OCI-LY7 (cell line): ENCODE measurements around the gene COPZ2.

Experiments
- EZH2phosphoT487 ChIP-seq: fragments of 200-600 bp; sonication (generic); IDR thresholded peaks from 2 replicates; pipeline ENCODE4 v1.6.1; 2018; ENCODE audit warnings: low read depth, borderline replicate concordance, mild to moderate bottlenecking, mixed run types, antibody characterized with exemption, low read length, moderate library complexity, mixed read lengths
- TF ChIP-seq, protein P1 (sequence below): fragments of 200-600 bp; sonication (generic); conservative IDR thresholded peaks from 2 replicates; pipeline ENCODE4 v1.5.1; 2014; ENCODE audit warnings: mild to moderate bottlenecking, antibody characterized with exemption, low read length, moderate library complexity, mixed read lengths

GRCh38 chr17:48013876-48014594 is 23.6 kb downstream of the COPZ2 start:
- TF ChIP-seq, protein P1, sequence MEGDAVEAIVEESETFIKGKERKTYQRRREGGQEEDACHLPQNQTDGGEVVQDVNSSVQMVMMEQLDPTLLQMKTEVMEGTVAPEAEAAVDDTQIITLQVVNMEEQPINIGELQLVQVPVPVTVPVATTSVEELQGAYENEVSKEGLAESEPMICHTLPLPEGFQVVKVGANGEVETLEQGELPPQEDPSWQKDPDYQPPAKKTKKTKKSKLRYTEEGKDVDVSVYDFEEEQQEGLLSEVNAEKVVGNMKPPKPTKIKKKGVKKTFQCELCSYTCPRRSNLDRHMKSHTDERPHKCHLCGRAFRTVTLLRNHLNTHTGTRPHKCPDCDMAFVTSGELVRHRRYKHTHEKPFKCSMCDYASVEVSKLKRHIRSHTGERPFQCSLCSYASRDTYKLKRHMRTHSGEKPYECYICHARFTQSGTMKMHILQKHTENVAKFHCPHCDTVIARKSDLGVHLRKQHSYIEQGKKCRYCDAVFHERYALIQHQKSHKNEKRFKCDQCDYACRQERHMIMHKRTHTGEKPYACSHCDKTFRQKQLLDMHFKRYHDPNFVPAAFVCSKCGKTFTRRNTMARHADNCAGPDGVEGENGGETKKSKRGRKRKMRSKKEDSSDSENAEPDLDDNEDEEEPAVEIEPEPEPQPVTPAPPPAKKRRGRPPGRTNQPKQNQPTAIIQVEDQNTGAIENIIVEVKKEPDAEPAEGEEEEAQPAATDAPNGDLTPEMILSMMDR = no peak
- no peak for TF ChIP-seq EZH2phosphoT487
